Measurements from ENCODE around the gene NDUFAF8.

Gene NDUFAF8

GRCh38 chr17:81254955-81255717 lies 16.0 kb downstream of the NDUFAF8 start:
- DNase-seq: no peak

GRCh38 chr17:81256616-81257015 lies 17.5 kb downstream of the NDUFAF8 start:
- DNase-seq: no peak

GRCh38 chr17:81257533-81257932 lies 18.4 kb downstream of the NDUFAF8 start:
- DNase-seq: no peak

- no peak for DNase-seq
Measured at GRCh38 chr17:81258292-81258691, 19.2 kb downstream of the NDUFAF8 start.

GRCh38 chr17:81259058-81259605 lies 20.0 kb downstream of the NDUFAF8 start:
- no peak for DNase-seq

- no peak for DNase-seq
Measured at GRCh38 chr17:81260171-81260570, 21.1 kb downstream of the NDUFAF8 start.

- no peak for DNase-seq
Measured at GRCh38 chr17:81260641-81261040, 21.5 kb downstream of the NDUFAF8 start.

- no peak for DNase-seq
Measured at GRCh38 chr17:81261096-81261495, 22.0 kb downstream of the NDUFAF8 start.

GRCh38 chr17:81261582-81262336 lies 22.6 kb downstream of the NDUFAF8 start:
- DNase-seq: no peak

GRCh38 chr17:81263371-81264181 lies 24.5 kb downstream of the NDUFAF8 start:
- DNase-seq: no peak

GRCh38 chr17:81264640-81265039 lies 25.5 kb downstream of the NDUFAF8 start:
- no peak for DNase-seq

GRCh38 chr17:81265576-81265975 lies 26.5 kb downstream of the NDUFAF8 start:
- no peak for DNase-seq

- DNase-seq: no peak
Measured at GRCh38 chr17:81267390-81268067, 28.4 kb downstream of the NDUFAF8 start.

GRCh38 chr17:81270279-81270678 lies 31.2 kb downstream of the NDUFAF8 start:
- no peak for DNase-seq

- no peak for DNase-seq
Measured at GRCh38 chr17:81271226-81271625, 32.1 kb downstream of the NDUFAF8 start.

- no peak for DNase-seq
Measured at GRCh38 chr17:81272616-81273015, 33.5 kb downstream of the NDUFAF8 start.

GRCh38 chr17:81273698-81274470 lies 34.8 kb downstream of the NDUFAF8 start:
- no peak for DNase-seq

GRCh38 chr17:81274471-81274855 lies 35.3 kb downstream of the NDUFAF8 start:
- no peak for DNase-seq

GRCh38 chr17:81276781-81277180 lies 37.7 kb downstream of the NDUFAF8 start:
- no peak for DNase-seq

- no peak for DNase-seq
Measured at GRCh38 chr17:81277421-81277820, 38.3 kb downstream of the NDUFAF8 start.

- DNase-seq: no peak
Measured at GRCh38 chr17:81277946-81278693, 39.0 kb downstream of the NDUFAF8 start.
